SK-N-SH (cell line): ENCODE data around the gene MAP2K5. TPM values are rescaled to one million over a fixed set of nuclear protein-coding genes. Genes with fewer than 3 reads are reported as not detected.

Experiments used
- CTCF ChIA-PET: fragments of 300-600, 350-600 bp; formaldehyde crosslinking; extraction: SDS; loops from one replicate; lab custom pipeline; 2021; lab: Yijun Ruan, JAX
- POLR2A ChIA-PET: fragments of 350-600 bp; sonication (Branson Sonifier 250); formaldehyde crosslinking; extraction: SDS; loops from one replicate; lab custom pipeline; 2020; ENCODE audit warnings: antibody characterized with exemption, inconsistent platforms; lab: Yijun Ruan, JAX
- DNase-seq: peaks from one replicate; pipeline ENCODE4 v3.0.0; 2012
- H2AFZ ChIP-seq: fragments of 200-600 bp; sonication (generic); 2 replicates; pipeline ENCODE4 v1.8.1; 2016; ENCODE audit warnings: antibody characterized with exemption, mild to moderate bottlenecking, low read depth
- H3F3A ChIP-seq: fragments of 200-600 bp; sonication (generic); replicated peaks from 2 replicates; pipeline ENCODE3; 2016; ENCODE audit warnings: antibody characterized with exemption, mild to moderate bottlenecking; ENCODE audit not compliant: insufficient read depth
- H3K27ac ChIP-seq, 2 experiments: fragments of 200-500 bp in 1 of 2; fragments of 200-600 bp in 1 of 2; sonication (Bioruptor generic) in 1 of 2; sonication (generic), shearing (Covaris generic) in 1 of 2; 2 replicates each; pipeline versions ENCODE4 v1.5.1 to v1.6.1; 2014 to 2016; ENCODE audit warnings: low read depth in 2 of 2, inconsistent platforms in 1 of 2, low read length in 1 of 2, mild to moderate bottlenecking in 1 of 2, mixed read lengths in 1 of 2
- H3K27me3 ChIP-seq: fragments of 200-600 bp; sonication (generic), shearing (Covaris generic); 2 replicates; pipeline ENCODE4 v1.6.1; 2016; ENCODE audit warnings: mixed run types; ENCODE audit not compliant: insufficient read depth
- H3K36me3 ChIP-seq, 2 experiments: fragments of 200-500 bp in 1 of 2; fragments of 200-600 bp in 1 of 2; sonication (Bioruptor generic) in 1 of 2; sonication (generic) in 1 of 2; replicated peaks in 1 of 2; 2 replicates each; pipeline versions ENCODE3 to v1.5.1; 2014 to 2016; ENCODE audit warnings: low read length in 1 of 2, mild to moderate bottlenecking in 1 of 2; ENCODE audit not compliant: insufficient read depth in 2 of 2, control insufficient read depth in 1 of 2
- H3K4me1 ChIP-seq, 2 experiments: fragments of 200-500 bp in 1 of 2; fragments of 200-600 bp in 1 of 2; sonication (Bioruptor generic) in 1 of 2; sonication (generic), shearing (Covaris generic) in 1 of 2; 2 replicates each; pipeline versions ENCODE4 v1.5.1 to v1.6.1; 2014 to 2016; ENCODE audit warnings: low read depth in 1 of 2, low read length in 1 of 2, mixed run types in 1 of 2; ENCODE audit not compliant: insufficient read depth in 2 of 2, control insufficient read depth in 1 of 2
- H3K4me2 ChIP-seq: fragments of 200-600 bp; sonication (generic), shearing (Covaris generic); 2 replicates; pipeline ENCODE4 v1.6.1; 2017; ENCODE audit warnings: mixed run types
- H3K4me3 ChIP-seq, 2 experiments: fragments of 200-500 bp in 1 of 2; fragments of 200-600 bp in 1 of 2; sonication (Bioruptor generic) in 1 of 2; sonication (generic), shearing (Covaris generic) in 1 of 2; 2 replicates each; pipeline versions ENCODE4 v1.5.1 to v1.8.1; 2014 to 2016; ENCODE audit warnings: low read depth in 2 of 2, inconsistent platforms in 1 of 2, low read length in 1 of 2, mild to moderate bottlenecking in 1 of 2, mixed read lengths in 1 of 2, moderate library complexity in 1 of 2
- H3K79me2 ChIP-seq: fragments of 200-600 bp; sonication (generic); 2 replicates; pipeline ENCODE4 v1.8.1; 2017; ENCODE audit warnings: mild to moderate bottlenecking; ENCODE audit not compliant: insufficient read depth
- H3K9ac ChIP-seq: fragments of 200-600 bp; sonication (generic); 2 replicates; pipeline ENCODE4 v1.6.1; 2017; ENCODE audit warnings: mixed run types
- H3K9me2 ChIP-seq: fragments of 200-600 bp; sonication (generic); 2 replicates; pipeline ENCODE4 v1.6.1; 2017; ENCODE audit warnings: mixed run types
- H3K9me3 ChIP-seq: fragments of 200-600 bp; sonication (generic); 2 replicates; pipeline ENCODE4 v1.6.1; 2017; ENCODE audit warnings: mixed run types, mild to moderate bottlenecking, moderate library complexity
- H4K20me1 ChIP-seq: fragments of 200-600 bp; sonication (generic); 2 replicates; pipeline ENCODE4 v1.6.1; 2017; ENCODE audit warnings: mild to moderate bottlenecking, mixed run types; ENCODE audit not compliant: insufficient read depth
- CHD2 ChIP-seq: fragments of 150-350 bp; IDR thresholded peaks from 2 replicates; pipeline ENCODE4 v1.6.1; 2018; ENCODE audit warnings: low read length; ENCODE audit not compliant: partially characterized antibody
- EP300 ChIP-seq, 2 experiments: IDR thresholded peaks; 2 replicates each; pipeline versions ENCODE4 v1.4.0 to v1.6.1; 2012; ENCODE audit warnings: borderline replicate concordance in 1 of 2, low read depth in 1 of 2, low read length in 1 of 2
- EZH2phosphoT487 ChIP-seq: fragments of 200-600 bp; sonication (generic); IDR thresholded peaks from 2 replicates; pipeline ENCODE4 v1.6.1; 2017; ENCODE audit warnings: low read depth, mixed run types, mild to moderate bottlenecking, antibody characterized with exemption, moderate library complexity, borderline replicate concordance
- FOSL2 ChIP-seq: IDR thresholded peaks from 2 replicates; pipeline ENCODE4 v1.4.0; 2012; ENCODE audit warnings: low read depth, mild to moderate bottlenecking, moderate library complexity, borderline replicate concordance
- GATA2 ChIP-seq: sonication (generic); formaldehyde crosslinking; IDR thresholded peaks from 2 replicates; pipeline ENCODE4 v1.5.0; 2020; ENCODE audit warnings: mild to moderate bottlenecking, missing genetic modification reagents
- MXI1 ChIP-seq: IDR thresholded peaks from 2 replicates; pipeline ENCODE4 v1.6.1; 2012; ENCODE audit warnings: mild to moderate bottlenecking, low read depth, low read length, improper control_type of control experiment
- PBX3 ChIP-seq: IDR thresholded peaks from 2 replicates; pipeline ENCODE4; 2012
- POLR2AphosphoS5 ChIP-seq: IDR thresholded peaks from 2 replicates; pipeline ENCODE4 v1.6.1; 2012; ENCODE audit warnings: low read depth, low read length
- RAD21 ChIP-seq: IDR thresholded peaks from 2 replicates; pipeline ENCODE4 v1.6.1; 2012; ENCODE audit warnings: mild to moderate bottlenecking, low read length
- RCOR1 ChIP-seq: fragments of 150-350 bp; IDR thresholded peaks from 2 replicates; pipeline ENCODE4 v1.6.1; 2017; ENCODE audit warnings: antibody characterized with exemption, low read length
- USF1 ChIP-seq: IDR thresholded peaks from 2 replicates; pipeline ENCODE4 v1.4.0; 2012; ENCODE audit warnings: low read depth, borderline replicate concordance
- WGBS: methylation state at CpG from one replicate; pipeline ENCODE4 v1.1.6; 2017; ENCODE audit warnings: low lambda C conversion rate; 5-methylcytosine and 5-hydroxymethylcytosine counted together
- polyA plus RNA-seq, 3 experiments: library from polyadenylated mRNA; depleted of rRNA; stranded (reverse); fragments of >200 nt; gene quantifications; 2 replicates each; pipeline ENCODE4 v1.2.3, GENCODE V29; 2012

Gene MAP2K5
- polyA plus RNA-seq, 1 of the 3 experiments (the other 2 are of a cell fraction), result 6.2 TPM

- Histone ChIP-seq H3K79me2 (no peaks in the 10 kb centered on the region), H3K27me3 (no peaks in the 10 kb centered on the region), H4K20me1 (no peaks in the 10 kb centered on the region), H3K9ac (no peak overlapping the region), H3K4me3 (no peak overlapping the region), H3K9me2 (no peaks in the 10 kb centered on the region), H3K27ac (no peak overlapping the region)
- POLR2A ChIA-PET, result no interaction called here
- WGBS, result 75% methylated on average over 7 of the region's 7 CpGs
- DNase-seq, result peak; percentile 51
- TF ChIP-seq GATA2 (CRISPR knock-in tag) (peak; percentile 71), FOSL2 (no peak), MXI1 (peak; percentile 83), RCOR1 (peak; percentile 38; the same call in 1 of the 2 replicates), RAD21 (no peak; the same call in 1 of the 2 replicates), CHD2 (peak; percentile 28), EP300 (IDR thresholded peaks at IDR 0.05; ENCODE audit: borderline replicate concordance in 1 of 2, low read depth in 1 of 2, low read length in 1 of 2) (peak in 1 of 2 experiments; percentile 40; a peak in 1 of 4 replicates)
- TF ChIP-seq, all 33 proteins: peak for 5
- H3K4me2 ChIP-seq, result no peak overlapping the region
- H3K36me3 ChIP-seq, result peaks cover 3 to 4% of the 10 kb centered on the region in 2 experiments
- H3F3A ChIP-seq, result no peaks in the 10 kb centered on the region
- no peaks in the 10 kb centered on the region for H3K9me3 ChIP-seq
- H3K4me1 ChIP-seq, result peaks cover 4 to 15% of the 10 kb centered on the region in 2 experiments
- H2AFZ ChIP-seq, result no peak overlapping the region
- CTCF ChIA-PET, result no interaction called here
Measured at GRCh38 chr15:67771189-67771800, 228.8 kb downstream of the MAP2K5 start.

- Histone ChIP-seq H3K4me1 (peaks cover 12 to 15% of the 10 kb centered on the region in 2 experiments), H3K9ac (no peak overlapping the region), H3F3A (no peaks in the 10 kb centered on the region), H4K20me1 (no peaks in the 10 kb centered on the region), H3K9me3 (no peaks in the 10 kb centered on the region), H3K27me3 (no peaks in the 10 kb centered on the region), H3K27ac (no peak overlapping the region), H3K4me3 (no peak overlapping the region), H3K9me2 (no peaks in the 10 kb centered on the region), H2AFZ (no peak overlapping the region), H3K79me2 (no peaks in the 10 kb centered on the region), H3K36me3 (peaks cover 4 to 5% of the 10 kb centered on the region in 2 experiments), H3K4me2 (no peak overlapping the region)
- TF ChIP-seq EZH2phosphoT487 (no peak), FOSL2 (no peak), USF1 (no peak)
- no peak for DNase-seq
- WGBS, result 93% methylated on average over 3 of the region's 3 CpGs
- ChIA-PET POLR2A (no interaction called here), CTCF (no interaction called here)
Measured at GRCh38 chr15:67774626-67775025, 232.1 kb downstream of the MAP2K5 start.

GRCh38 chr15:67775250-67775649 lies 232.7 kb downstream of the MAP2K5 start:
- Histone ChIP-seq H3K9ac (no peak overlapping the region), H3K36me3 (peaks cover 0 to 2% of the 10 kb centered on the region in 2 experiments), H3K4me1 (peaks cover 12 to 13% of the 10 kb centered on the region in 2 experiments), H3K4me3 (no peak overlapping the region), H3K9me3 (no peaks in the 10 kb centered on the region), H3K79me2 (no peaks in the 10 kb centered on the region), H3K27me3 (no peaks in the 10 kb centered on the region), H3K27ac (no peak overlapping the region), H3F3A (no peaks in the 10 kb centered on the region), H4K20me1 (no peaks in the 10 kb centered on the region), H3K9me2 (no peaks in the 10 kb centered on the region), H3K4me2 (no peak overlapping the region), H2AFZ (no peak overlapping the region)
- CTCF ChIA-PET, result interaction anchor here (1.1 kb wide), 1 partner anchor 13 kb away, joined by 3 read pairs; no protein-coding TSS in a partner anchor
- WGBS, result 78% methylated on average over 2 of the region's 2 CpGs
- no peak for DNase-seq
- POLR2A ChIA-PET, result no interaction called here
- TF ChIP-seq MXI1, result no peak
- no peak for TF ChIP-seq RCOR1
- no peak for TF ChIP-seq FOSL2
- TF ChIP-seq PBX3, result no peak
- TF ChIP-seq POLR2AphosphoS5, result no peak
